Measurements from ENCODE around the gene ASGR1. TPM values are rescaled to one million over a fixed set of nuclear protein-coding genes. Genes with fewer than 3 reads are reported as not detected.

The ASGR1 gene
- total and polyA plus RNA-seq, 8 donors = 2.4 to 13.0 (median 10.0) TPM

DNA sequence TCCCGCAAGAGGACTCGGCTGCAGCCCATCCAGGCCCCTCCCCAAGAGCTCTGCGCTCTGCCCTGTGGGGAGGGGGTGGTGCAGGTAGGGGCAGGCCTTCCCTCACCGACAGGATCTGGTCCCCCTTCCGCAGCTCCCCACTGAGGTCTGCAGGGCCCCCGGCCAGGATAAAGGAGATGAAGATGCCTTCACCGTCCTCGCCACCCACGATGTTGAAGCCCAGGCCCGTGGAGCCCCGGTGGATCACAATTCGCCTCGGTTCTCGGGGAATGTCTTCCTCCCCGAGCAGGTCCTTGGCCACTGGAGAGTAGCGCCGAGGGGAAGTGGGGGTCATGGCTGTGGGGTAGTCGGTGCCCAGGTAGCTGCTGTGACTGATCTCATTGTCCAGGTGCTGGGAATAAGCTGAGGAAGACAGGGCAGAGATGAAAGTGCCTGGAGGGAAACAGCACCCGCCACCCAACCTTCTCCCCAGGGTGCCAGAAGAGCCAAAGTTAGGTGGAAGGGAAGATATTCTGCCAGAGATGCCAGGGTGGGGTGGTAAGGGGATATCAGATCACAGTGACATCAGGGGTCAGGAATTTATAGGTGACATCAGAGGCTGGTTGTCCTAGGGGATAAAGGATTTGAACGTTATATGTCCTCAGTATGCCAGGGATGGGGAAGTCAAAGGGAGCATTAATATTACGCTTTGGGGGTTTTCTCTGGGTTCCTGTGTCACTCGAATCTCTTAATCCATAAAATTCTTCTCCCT is 17.7 kb upstream of the ASGR1 start:
- Histone ChIP-seq H3K9me3 (no peaks in the 10 kb centered on the region), H3K36me3 (peaks cover 0 to 62% of the 10 kb centered on the region in 2 donors), H3K4me1 (no peaks in the 10 kb centered on the region), H3K4me3 (no peak overlapping the region), H3K27me3 (no peaks in the 10 kb centered on the region), H3K27ac (no peak overlapping the region)
- intact Hi-C loops (cut with DNase I) = no loop called here
- TF ChIP-seq, protein P1, sequence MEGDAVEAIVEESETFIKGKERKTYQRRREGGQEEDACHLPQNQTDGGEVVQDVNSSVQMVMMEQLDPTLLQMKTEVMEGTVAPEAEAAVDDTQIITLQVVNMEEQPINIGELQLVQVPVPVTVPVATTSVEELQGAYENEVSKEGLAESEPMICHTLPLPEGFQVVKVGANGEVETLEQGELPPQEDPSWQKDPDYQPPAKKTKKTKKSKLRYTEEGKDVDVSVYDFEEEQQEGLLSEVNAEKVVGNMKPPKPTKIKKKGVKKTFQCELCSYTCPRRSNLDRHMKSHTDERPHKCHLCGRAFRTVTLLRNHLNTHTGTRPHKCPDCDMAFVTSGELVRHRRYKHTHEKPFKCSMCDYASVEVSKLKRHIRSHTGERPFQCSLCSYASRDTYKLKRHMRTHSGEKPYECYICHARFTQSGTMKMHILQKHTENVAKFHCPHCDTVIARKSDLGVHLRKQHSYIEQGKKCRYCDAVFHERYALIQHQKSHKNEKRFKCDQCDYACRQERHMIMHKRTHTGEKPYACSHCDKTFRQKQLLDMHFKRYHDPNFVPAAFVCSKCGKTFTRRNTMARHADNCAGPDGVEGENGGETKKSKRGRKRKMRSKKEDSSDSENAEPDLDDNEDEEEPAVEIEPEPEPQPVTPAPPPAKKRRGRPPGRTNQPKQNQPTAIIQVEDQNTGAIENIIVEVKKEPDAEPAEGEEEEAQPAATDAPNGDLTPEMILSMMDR (IDR thresholded peaks at IDR 0.05) = no peak
- no peak for ATAC-seq
- no peak for DNase-seq

DNA sequence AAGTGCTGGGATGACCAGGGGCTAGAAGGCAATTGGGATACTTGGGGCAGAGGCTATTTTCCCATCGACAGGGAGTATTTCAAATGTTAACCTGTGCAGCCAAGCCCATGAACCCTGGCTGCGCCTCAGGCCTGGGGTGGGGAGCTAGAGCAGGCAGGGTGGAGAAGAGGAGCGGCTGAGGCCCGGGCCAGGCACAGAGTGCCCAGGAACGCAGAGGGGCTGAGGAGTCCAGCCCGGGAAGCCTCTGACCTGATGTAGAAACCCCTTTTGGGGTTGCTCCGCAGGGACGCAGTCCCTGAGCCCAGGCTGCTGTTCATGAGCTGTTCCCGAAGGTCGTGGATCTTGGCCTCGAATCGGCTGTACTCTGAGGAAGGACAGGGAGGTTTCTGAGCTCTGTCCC is 16.8 kb upstream of the ASGR1 start:
- Histone ChIP-seq H3K36me3 (peaks cover 0 to 61% of the 10 kb centered on the region in 2 donors), H3K4me3 (no peak overlapping the region), H3K27me3 (no peaks in the 10 kb centered on the region), H3K4me1 (no peaks in the 10 kb centered on the region), H3K9me3 (no peaks in the 10 kb centered on the region), H3K27ac (no peak overlapping the region)
- no peak for ATAC-seq
- intact Hi-C loops (cut with DNase I) = no loop called here
- TF ChIP-seq, protein P1 (IDR thresholded peaks at IDR 0.05) = no peak
- DNase-seq = no peak

DNA sequence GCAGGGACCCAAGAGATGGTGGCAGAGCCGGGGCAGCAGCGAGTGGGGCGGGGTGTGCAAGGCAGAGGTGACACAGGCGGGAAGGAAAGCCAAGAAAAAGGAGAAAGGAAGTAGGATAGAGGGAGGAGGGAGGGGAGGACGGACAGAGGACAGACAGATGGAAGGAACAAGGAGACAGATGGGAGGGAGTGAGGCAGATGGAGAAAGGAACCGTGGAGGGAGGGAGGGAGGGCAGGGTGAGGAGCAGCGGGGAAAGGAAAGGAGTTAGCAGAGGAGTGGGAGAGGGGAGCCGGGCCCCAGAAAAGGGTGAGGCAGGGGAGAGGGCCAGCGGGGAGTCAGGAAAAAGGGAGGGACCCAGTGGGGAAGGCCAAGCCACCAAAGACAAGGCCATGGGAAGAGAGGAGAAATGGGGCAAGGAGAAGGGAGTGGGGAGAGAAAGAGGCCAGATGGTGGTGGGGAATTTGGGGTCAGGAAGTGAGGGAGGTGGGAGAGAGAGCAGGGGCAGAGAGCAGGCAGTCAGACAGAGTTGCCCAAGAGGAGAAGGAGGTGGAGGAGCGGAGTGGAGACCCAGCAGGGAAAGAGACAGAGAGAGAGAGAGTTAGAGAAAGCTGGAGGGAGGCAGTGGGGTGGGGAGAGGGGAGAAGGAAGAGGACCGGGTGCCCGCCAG is 13.2 kb upstream of the ASGR1 start:
- Histone ChIP-seq H3K4me3 (no peak overlapping the region), H3K27ac (no peak overlapping the region), H3K27me3 (no peaks in the 10 kb centered on the region), H3K36me3 (peaks cover 0 to 64% of the 10 kb centered on the region in 2 donors), H3K9me3 (no peaks in the 10 kb centered on the region), H3K4me1 (no peaks in the 10 kb centered on the region)
- intact Hi-C loops (cut with DNase I) = no loop called here
- ATAC-seq = no peak
- no peak for DNase-seq
- TF ChIP-seq, protein P1 (IDR thresholded peaks at IDR 0.05) = no peak

DNA sequence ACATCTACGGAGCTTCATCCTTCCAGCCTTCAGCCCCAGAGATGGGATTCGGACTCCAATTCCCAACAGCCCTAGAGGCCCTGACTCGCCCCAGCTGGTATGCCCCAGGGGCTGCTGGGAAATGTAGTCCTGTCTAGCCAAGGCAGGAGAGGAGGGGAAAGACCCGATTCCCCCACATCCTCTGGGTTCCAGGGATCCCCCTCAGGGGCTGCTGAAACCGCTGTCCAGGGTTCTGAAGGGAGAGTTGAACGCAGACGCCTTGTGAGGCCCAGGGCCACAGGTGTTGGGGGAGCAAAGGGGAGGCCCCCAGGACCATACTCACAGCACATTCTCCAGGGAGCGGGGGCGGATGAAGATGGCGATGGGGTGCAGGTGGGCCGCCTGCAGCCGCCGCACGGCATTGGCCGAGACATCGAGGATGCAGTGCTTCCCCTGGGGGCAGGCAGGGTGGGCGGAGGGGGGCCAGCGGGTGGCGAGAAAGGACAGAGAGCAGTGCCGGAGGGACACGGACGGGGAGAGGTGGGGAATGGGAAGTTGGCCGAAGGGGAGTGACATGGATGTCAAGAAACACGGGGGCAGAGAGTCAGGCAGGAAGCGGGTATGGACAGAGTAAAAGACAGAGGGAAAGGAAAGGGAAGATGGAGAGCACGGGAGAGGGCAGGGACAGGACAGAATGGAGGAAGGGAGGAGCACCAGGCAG is 12.6 kb upstream of the ASGR1 start:
- intact Hi-C loops (cut with DNase I) = no loop called here
- no peak overlapping the region for H3K4me3 ChIP-seq
- DNase-seq = peak in 1 of 4 donors; percentile 49
- peaks cover 0 to 60% of the 10 kb centered on the region in 2 donors for H3K36me3 ChIP-seq
- TF ChIP-seq, protein P1 (IDR thresholded peaks at IDR 0.05) = no peak
- H3K9me3 ChIP-seq = no peaks in the 10 kb centered on the region
- no peaks in the 10 kb centered on the region for H3K27me3 ChIP-seq
- H3K4me1 ChIP-seq = peaks cover 0 to 2% of the 10 kb centered on the region in 2 donors
- H3K27ac ChIP-seq = no peak overlapping the region
- peak; percentile 82 for ATAC-seq

DNA sequence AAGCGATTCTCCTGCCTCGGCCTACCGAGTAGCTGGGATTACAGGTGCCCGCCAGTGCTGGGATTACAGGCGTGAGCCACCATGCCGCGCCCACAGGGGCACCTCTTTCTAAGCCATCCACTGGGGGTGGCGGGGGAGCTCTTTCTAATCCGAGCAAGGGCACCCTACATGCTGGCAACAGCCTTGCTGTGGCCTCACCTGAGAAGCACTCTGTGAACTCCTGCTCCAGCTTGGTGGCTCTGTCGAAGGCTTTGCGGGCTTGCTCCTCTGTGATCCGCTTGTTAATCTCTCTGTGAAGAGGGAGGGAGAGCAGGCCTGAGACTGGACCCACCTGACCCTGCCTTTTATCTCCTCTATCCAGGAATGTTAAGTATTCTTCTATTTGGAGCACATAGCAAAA is 11.9 kb upstream of the ASGR1 start:
- H3K36me3 ChIP-seq = peaks cover 0 to 53% of the 10 kb centered on the region in 2 donors

More for the DNA sequence above, 11.9 kb upstream of the ASGR1 start:
- ATAC-seq = no peak
- H3K4me3 ChIP-seq = no peak overlapping the region
- intact Hi-C loops (cut with DNase I) = no loop called here
- H3K9me3 ChIP-seq = no peaks in the 10 kb centered on the region
- H3K27me3 ChIP-seq = no peaks in the 10 kb centered on the region
- TF ChIP-seq, protein P1 (IDR thresholded peaks at IDR 0.05) = no peak
- peaks cover 0 to 5% of the 10 kb centered on the region in 2 donors for H3K4me1 ChIP-seq
- H3K27ac ChIP-seq = no peak overlapping the region
- no peak for DNase-seq

Measured in left lung (tissue), 10 donors.